ENCODE data around the gene CFAP299.
"Not testable (repeated sequence)": the region's sequence is repeated elsewhere in the genome, so short reads cannot be mapped to it uniquely, and the experiment has no call there.

The CFAP299 gene

GRCh38 chr4:80335554-80336358, at the start of gene CFAP299:
TSS of gene CFAP299 (plus strand) at chr4:80335730.
- peak; percentile 93 for DNase-seq

GRCh38 chr4:80286451-80286850, 49.1 kb upstream of the CFAP299 start:
- no peak for DNase-seq

GRCh38 chr4:80290665-80291064, 44.9 kb upstream of the CFAP299 start:
- not testable (repeated sequence) for DNase-seq

DNA sequence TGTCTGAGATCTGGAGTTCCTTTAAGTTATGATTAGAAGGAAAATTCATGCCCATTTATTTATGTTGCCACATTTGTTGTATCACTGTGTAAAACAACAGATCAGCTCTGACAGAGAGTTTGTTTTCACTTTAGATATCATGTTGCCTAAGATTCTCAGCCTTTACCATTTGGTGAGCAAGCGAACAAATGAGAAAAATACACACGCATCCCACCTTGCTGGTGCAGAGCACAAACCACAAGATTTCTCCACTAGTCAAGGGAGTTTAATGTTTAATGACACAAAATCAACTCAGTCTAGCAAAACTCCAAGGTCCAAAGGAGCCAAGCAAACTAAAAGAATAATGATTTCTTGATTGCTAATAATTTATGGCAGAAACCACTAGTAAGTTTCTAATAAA, 41.3 kb upstream of the CFAP299 start:
- no peak for DNase-seq

DNA sequence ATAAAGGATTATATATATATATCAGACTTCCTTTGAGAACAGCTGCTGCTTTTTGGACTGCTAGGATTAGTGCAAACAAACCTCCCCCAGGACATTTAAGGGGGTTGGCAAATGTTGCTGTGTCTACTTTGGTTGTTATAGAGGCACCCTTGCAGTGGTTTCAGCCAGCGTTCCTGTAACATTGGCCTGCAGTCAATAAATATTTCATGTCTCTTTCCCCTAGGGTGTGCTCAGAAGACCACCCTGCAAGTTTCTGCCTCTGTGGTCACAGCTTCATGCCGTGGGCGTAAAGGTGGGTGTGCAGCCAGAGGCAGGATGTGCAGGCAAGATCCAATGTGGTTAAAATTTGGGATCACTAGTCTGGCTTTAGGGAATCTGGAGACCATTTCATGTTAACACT, 40.2 kb upstream of the CFAP299 start:
- no peak for DNase-seq

DNA sequence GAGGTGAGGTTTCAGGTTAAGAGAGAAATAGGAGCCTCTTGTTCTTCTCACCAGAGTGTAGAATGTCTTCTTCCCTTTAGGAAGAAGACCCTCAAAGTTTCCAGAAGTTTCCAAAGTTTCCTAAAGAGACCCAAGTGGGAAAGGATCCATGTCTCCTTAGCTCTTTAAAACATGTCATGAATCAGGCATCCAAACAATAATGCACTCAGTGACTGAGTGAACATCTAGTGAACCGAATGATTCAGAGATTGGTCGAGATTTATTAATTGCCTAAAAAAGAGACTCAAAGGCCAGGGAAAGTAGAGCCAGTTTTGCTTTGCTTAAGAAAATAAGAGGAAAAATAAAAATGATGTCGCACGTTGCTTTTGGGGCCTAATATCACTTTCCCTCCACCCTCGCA, 39.7 kb upstream of the CFAP299 start:
- DNase-seq, result peak; percentile 25

- DNase-seq, result no peak
Measured at GRCh38 chr4:80301884-80302283, 33.6 kb upstream of the CFAP299 start.

DNA sequence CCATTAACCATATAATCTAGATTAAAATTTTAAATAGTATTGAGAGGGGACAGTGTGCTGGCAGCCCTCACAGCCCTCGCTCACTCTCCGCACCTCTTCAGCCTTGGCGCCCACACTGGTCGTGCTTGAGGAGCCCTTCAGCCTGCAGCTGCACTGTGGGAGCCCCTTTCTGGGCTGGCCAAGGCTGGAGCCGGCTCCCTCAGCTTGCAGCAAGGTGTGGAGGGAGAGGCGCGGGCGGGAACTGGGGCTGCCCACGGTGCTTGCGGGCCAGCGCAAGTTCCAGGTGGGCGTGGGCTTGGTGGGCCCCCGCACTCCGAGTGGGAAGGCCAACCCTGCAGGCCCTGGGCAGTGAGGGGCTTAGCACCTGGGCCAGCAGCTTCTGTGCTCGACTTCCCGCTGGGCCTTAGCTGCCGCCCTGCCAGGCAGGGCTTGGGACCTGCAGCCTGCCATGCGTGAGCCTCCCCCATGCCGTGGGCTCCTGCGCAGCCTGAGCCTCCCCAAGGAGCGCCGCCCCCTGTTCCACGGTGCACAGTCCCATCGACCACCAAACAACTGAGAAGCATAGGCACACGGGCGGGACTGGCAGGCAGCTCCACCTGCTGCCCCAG, 32.8 kb upstream of the CFAP299 start:
- DNase-seq, result no peak

DNA sequence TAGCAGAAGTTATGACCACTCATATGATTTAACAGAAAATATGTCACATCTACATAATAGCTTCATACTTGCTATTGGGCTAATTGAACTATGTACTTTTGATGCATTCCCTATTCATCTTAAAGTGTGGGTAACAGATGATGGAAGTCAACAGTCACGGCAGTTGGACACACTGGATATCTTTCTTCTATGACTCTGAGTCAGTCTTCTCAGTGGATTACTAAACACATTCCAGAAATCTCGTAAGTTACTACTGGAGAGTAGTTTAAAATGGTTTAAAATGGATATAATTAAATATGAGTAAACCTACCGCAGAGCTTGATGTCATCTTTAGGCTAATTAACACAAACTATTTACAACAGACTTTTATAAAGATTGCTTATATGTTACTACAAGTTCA, 30.1 kb upstream of the CFAP299 start:
- DNase-seq, result peak; percentile 80

GRCh38 chr4:80306260-80306659, 29.3 kb upstream of the CFAP299 start:
- DNase-seq, result peak; percentile 71

DNA sequence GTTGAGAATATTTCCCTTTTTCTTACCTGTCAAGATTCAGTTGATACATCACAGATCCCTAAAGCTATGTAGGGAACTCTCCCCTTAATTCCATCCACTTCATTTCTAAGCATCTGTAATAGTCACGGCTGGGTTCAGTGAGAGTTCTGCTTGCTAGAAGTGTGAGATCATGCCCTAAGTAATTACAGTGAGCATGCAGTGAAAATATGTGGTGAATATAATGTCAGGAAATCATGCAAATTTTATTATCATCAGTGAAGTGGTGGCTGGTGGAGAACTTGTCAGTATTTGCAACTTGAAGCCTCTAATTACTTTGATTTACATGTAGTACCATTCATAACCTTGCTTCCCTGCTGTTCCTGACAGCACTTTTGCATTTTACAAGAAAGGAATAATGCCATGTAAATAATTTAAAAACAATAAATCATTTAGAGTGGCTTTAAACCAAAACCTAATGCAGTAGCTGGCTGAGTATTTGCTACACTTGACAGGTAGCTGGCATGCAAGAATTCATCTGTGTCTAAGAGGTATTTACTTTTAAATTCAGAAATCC, 28.3 kb upstream of the CFAP299 start:
- DNase-seq, result peak; percentile 61

GRCh38 chr4:80307774-80308465, 27.6 kb upstream of the CFAP299 start:
- peak; percentile 78 for DNase-seq

- DNase-seq, result no peak
Measured at GRCh38 chr4:80308466-80308822, 27.1 kb upstream of the CFAP299 start.

GRCh38 chr4:80309294-80310004, 26.1 kb upstream of the CFAP299 start:
- peak; percentile 90 for DNase-seq

DNA sequence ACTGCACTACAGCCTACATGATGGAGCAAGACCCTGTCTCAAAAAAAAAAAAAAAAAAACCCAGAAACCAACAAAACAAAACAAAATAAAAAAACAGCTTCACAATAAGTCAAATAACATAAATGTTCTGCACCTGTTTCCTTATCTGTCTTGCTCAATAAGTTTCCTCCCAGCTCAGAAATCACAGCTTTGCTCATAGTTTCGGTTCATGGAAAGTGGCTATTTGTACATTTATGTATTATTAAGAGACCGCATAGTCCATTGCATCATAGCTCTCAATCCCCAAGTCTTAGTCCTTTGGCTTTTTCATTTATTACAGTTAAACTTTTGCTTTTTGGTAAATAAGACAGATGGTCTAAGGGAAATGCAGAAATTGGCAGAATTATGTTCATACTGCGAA, 24.4 kb upstream of the CFAP299 start:
- no peak for DNase-seq

GRCh38 chr4:80312124-80312523, 23.4 kb upstream of the CFAP299 start:
- DNase-seq, result no peak

DNA sequence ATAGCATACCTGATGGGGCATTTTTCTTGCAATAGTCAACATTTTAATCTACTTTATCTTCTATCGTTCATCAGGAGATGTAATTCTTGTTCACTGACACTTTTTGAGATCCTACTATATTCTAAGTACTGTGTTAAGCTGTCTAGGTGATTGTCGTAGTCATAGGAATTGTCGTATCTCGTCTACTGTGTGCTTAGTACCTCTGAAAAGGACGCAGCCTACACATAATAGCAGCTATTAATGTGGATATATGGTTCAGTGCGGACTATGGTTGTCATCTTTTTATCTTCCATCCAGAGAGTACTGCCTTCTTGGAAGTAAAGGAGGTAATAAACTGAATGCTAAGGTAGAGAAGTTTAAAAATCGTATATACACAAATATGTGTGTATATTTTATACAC, 21.9 kb upstream of the CFAP299 start:
- no peak for DNase-seq

- not testable (repeated sequence) for DNase-seq
Measured at GRCh38 chr4:80315848-80316247, 19.7 kb upstream of the CFAP299 start.

GRCh38 chr4:80321341-80321740, 14.2 kb upstream of the CFAP299 start:
- DNase-seq, result no peak

GRCh38 chr4:80321776-80322175, 13.8 kb upstream of the CFAP299 start:
- no peak for DNase-seq

DNA sequence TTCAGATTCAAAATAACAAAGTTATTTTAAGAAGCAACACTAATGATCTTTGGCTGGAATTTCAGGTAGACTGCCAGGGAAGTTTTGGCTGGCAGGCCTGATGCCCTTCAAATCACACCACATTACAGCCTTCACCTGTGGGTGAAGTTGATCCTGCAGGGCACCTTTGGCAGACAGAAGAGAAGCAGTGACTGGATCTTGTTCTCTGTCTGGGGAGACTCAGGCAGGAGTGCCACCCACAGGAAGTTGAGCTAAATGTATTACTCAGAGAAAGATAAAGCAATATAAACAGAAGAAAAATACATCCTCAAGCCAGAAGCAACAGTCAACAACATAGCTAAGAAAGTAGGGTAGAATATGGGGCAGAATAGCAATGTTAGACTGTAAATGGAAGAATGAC, 12.8 kb upstream of the CFAP299 start:
- peak; percentile 62 for DNase-seq

DNA sequence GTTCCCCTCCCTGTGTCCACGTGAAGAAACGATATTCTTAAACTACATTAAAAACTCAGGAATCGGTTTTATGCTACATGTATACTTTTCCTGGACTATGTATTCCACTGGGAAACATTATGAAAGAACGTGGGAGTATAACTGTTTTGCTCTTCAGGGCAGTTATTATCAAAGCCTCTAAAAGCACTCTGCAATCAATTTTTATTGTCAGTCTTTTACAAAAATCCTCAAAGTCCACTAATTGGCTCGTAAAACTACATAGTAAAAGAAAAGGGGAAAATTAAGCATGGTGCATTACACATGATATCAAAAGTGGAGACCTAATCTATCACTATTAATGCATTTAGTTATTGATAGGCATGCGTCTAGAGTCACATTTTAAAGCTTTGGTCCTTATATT, 11.4 kb upstream of the CFAP299 start:
- no peak for DNase-seq

DNA sequence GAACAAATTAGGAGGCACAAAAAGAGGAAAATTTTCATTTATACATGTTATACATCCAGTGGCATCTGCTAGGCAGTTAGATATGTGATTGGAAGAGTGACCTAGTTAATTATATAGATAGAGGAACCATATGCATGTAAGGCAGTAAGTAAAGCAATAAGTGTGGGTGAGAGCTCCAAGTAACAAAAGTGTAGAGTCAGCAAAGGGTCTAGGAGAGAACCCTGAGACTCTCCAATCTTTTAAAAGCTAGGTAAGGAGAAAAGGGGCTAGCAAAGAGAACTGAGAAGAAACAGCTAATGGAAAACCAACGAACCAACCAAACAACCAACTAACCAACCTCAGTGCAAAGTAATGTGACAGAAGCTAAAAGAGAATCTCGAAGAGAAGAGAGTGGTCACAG, 3.8 kb upstream of the CFAP299 start:
- no peak for DNase-seq

Data from EL (cell line).